HG03520 (cell line): Measurements from ENCODE around the gene PDIA2.
A peak's percentile ranks its signal among the peaks of the same experiment; 100 is the strongest.
"Not testable (repeated sequence)": the region's sequence is repeated elsewhere in the genome, so short reads cannot be mapped to it uniquely, and the experiment has no call there.

ENCODE experiments used
- ATAC-seq: cut with Tn5 transposase; IDR thresholded peaks from one replicate; pipeline ENCODE4 v1.9.1; 2021; ENCODE audit warnings: mild to moderate bottlenecking, moderate library complexity; ENCODE audit not compliant: unreplicated experiment

PDIA2 gene

GRCh38 chr16:283033-283805, at the start of gene PDIA2:
Gene PDIA2 (plus strand): TSS chr16:283164. CDS start chr16:283170, 6 bp downstream.
- ATAC-seq: no peak

DNA sequence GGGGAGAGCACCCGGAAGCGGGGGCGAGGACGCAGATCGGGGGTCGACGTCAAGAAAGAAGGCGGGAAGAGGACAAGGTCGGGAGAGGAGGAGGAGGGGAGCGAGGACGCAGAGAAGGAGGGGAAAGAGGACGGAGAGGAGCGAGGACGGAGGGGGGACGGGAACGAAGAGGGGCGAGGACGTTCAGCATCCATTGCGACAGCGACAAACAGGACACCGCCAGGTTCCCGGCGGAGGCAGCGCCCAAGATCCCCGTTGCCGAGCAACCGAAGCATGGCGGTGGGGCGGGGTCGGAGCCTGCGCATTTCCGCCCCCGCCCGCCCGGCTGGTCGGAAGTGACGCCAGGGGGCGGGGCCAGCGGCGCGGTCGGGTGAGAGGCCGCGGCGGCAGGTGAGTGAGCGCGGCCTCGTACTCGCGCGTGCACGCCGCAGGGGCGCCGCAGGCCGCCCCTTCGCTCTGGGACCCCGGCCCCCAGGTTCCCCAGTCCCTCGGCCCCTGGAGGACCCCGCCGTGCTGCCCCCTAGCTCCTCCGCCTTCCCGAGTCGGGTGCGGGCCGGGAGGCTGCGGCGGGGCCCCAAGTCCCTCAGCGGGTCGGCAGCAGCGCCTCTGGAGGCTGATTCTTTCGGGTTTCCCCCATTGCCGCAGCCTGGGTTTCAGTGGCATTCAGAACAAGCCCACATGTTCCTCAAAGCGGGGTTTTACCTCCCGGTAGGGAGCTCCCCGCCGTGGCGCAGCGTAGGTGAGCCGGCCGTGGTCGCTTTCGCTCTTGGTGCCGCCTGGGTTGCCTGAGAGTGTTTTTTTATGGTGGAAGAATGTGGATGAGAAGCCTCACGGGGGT, 48.3 kb upstream of the PDIA2 start, which contains the start of gene FAM234A:
Gene FAM234A (plus strand): TSS at position 354 of the 838 bp plus-strand sequence. CDS start 19,593 bp downstream, outside the sequence.
- peak; percentile 77 for ATAC-seq

DNA sequence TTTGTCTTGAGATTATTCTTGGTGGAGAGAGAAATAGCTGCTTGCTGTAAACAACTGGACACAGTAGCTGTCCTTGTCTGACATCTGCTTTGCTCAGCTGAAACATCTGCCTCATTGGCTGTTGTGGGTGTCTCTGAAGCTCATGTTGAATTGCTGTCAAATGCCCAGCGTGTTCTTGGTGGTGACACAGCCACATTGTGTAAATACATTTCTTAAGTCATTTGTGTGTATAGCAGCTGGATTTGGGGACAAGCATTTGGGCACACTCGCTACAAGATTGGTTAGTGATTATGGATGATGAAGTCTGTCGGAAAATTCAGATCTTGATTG, 43.1 kb upstream of the PDIA2 start:
- no peak for ATAC-seq

DNA sequence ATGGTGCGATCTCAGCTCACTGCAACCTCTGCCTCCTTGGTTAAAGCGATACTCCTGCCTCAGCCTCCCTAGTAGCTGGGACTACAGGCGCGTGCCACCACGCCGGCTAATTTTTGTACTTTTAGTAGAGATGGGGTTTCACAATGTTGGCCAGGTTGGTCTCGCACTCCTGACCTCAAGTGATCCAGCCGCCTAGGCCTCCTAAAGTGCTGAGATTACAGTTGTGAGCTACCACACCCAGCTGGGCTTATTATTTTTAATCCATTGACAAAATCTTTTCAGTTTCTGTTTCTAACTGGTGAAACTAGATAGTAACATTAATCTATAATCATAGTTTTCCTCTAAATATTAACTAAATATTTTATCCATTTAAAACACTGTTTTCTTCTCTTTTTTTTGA, 42.4 kb upstream of the PDIA2 start:
- ATAC-seq: no peak

DNA sequence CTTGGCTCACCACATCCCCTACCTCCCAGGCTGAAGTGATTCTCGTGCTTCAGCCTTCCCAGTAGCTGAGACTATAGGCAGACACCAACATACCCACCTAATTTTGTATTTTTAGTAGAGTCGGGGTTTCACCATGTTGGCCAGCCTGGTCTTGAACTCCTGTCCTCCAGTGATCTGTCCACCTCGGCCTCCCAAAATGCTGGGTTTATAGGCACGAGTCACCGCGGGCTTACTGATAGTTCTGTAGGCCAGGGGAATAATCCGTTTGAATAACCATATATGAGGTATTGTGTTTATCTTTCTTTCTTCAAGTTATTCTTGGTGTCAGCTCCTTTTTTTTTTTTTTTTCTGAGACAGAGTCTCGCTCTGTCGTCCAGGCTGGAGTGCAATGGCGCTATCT, 40.7 kb upstream of the PDIA2 start:
- no peak for ATAC-seq

DNA sequence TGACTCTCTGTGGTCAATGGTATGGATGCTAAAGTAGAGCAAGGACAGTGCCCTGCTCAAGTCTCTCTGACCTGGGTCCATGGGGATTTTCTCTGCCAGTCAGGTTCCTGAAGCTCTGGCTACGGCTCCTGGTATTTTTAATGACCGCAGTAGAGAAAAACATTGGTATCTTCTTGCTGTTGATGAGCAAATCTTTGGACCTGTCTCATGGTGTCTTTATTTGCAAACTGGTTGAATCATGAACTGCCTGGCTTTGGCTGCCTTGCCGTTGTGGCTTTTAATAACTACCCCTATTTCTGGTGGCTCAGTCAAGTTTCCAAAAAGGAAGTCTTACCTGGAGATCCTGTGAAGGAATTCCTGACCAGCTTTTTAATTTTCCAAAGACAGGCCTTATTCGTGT, 39.6 kb upstream of the PDIA2 start:
- no peak for ATAC-seq

- ATAC-seq: no peak
Measured at GRCh38 chr16:245105-245504, 37.9 kb upstream of the PDIA2 start.

- no peak for ATAC-seq
Measured at GRCh38 chr16:247027-247426, 35.9 kb upstream of the PDIA2 start.

DNA sequence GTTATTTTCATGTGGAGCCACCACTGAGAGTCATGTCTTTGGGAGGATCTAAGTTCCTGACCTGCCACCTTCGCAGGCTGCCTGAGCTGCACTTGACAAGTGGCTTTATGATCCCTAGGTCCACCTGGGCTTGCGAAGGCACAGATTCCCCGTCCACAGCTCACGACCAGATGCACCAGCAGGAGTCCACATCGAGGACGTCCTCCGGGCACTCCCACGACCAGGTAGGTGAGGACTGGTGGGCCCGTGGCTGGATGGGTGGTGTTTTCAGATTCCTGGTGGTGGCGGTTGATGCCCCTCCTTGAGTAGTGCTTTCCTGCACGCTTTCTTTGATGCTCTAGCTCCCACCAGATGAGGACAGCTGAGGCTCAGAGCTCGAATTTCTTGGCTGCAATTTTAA, 33.5 kb upstream of the PDIA2 start:
- ATAC-seq: no peak

- no peak for ATAC-seq
Measured at GRCh38 chr16:252366-253337, 30.3 kb upstream of the PDIA2 start.

GRCh38 chr16:253833-254232, 29.1 kb upstream of the PDIA2 start:
- ATAC-seq: no peak

DNA sequence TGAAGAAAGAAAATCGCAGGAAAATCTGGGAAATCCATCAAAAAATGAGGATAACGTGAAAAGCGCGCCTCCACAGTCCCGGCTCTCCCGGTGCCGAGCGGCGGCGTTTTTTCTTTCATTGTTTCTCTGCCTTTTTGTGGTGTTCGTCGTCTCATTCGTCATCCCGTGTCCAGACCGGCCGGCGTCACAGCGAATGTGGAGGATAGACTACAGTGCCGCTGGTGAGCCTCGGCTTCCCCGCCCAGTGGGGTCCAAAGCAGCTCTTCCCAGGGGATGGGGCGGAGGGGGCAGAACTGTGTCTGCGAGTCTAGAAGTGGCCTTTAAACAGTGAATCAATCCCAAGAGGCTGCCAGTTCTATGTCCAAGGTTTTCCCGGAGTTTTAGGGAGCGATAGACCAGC, 28.5 kb upstream of the PDIA2 start:
- ATAC-seq: no peak

GRCh38 chr16:255183-255582, 27.8 kb upstream of the PDIA2 start:
- ATAC-seq: no peak

GRCh38 chr16:258091-258490, 24.9 kb upstream of the PDIA2 start:
- not testable (repeated sequence) for ATAC-seq

GRCh38 chr16:259226-259625, 23.7 kb upstream of the PDIA2 start:
- no peak for ATAC-seq

DNA sequence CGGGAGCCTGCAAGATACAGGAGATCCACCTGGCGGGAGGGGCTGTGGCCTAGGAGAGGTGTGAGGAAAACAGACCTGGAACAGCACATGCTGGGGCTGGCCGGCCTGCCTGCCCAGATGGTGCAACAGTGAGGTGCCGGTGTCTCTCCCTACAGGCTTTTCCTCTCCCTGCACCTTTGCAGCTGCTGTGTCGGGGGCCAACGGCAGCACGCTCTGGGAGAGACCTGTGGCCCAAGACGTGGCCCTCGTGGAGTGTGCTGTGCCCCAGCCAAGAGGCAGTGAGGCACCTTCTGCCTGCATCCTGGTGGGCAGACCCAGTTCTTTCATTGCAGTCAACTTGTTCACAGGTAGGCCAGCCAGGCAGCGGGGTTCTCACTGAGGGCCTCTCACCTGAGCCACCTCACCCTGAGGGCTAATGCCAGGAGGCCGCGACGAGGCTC, 23.1 kb upstream of the PDIA2 start:
- no peak for ATAC-seq

- ATAC-seq: no peak
Measured at GRCh38 chr16:260326-260725, 22.6 kb upstream of the PDIA2 start.

DNA sequence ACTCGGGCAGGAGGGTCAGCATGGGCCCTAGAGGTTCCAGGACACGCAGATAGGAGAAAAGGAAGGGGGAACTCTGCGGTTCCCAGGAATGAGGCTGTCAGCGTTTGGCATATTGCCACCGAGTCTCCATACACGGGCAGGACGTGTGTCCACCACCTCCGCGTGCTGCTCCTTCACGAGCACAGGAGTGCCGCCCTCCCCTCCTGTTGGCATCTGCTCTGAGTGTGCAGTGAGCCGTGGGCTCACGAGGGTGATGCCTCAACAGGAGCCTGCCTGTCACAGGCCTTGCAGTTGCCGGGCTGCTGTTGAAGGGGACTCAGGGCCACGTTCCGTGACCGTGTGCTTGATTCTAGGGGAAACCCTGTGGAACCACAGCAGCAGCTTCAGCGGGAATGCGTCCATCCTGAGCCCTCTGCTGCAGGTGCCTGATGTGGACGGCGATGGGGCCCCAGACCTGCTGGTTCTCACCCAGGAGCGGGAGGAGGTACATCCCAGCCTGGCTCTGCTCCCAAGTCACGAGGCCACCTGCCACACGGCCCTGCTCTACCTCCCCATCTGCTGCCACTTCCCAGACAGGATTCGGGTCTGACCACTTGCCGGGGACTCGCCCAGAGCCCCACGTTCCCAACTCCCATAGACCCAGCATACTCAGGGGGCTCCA, 21.8 kb upstream of the PDIA2 start:
- ATAC-seq: no peak

GRCh38 chr16:262121-262745, 20.7 kb upstream of the PDIA2 start:
- ATAC-seq: no peak

- ATAC-seq: no peak
Measured at GRCh38 chr16:263182-263774, 19.7 kb upstream of the PDIA2 start.
